GM12801 (cell line): ENCODE results near the gene TSPAN11.

ENCODE experiments used
- TF ChIP-seq, protein P1 (sequence below): IDR thresholded peaks from one replicate; pipeline ENCODE4 v1.5.1; 2011; ENCODE audit warnings: control low read depth; ENCODE audit not compliant: insufficient read length; ENCODE audit errors: extremely low read depth

TSPAN11 gene

GRCh38 chr12:31035967-31036665 is 109.6 kb downstream of the TSPAN11 start:
- TF ChIP-seq, protein P1, sequence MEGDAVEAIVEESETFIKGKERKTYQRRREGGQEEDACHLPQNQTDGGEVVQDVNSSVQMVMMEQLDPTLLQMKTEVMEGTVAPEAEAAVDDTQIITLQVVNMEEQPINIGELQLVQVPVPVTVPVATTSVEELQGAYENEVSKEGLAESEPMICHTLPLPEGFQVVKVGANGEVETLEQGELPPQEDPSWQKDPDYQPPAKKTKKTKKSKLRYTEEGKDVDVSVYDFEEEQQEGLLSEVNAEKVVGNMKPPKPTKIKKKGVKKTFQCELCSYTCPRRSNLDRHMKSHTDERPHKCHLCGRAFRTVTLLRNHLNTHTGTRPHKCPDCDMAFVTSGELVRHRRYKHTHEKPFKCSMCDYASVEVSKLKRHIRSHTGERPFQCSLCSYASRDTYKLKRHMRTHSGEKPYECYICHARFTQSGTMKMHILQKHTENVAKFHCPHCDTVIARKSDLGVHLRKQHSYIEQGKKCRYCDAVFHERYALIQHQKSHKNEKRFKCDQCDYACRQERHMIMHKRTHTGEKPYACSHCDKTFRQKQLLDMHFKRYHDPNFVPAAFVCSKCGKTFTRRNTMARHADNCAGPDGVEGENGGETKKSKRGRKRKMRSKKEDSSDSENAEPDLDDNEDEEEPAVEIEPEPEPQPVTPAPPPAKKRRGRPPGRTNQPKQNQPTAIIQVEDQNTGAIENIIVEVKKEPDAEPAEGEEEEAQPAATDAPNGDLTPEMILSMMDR = no peak

DNA sequence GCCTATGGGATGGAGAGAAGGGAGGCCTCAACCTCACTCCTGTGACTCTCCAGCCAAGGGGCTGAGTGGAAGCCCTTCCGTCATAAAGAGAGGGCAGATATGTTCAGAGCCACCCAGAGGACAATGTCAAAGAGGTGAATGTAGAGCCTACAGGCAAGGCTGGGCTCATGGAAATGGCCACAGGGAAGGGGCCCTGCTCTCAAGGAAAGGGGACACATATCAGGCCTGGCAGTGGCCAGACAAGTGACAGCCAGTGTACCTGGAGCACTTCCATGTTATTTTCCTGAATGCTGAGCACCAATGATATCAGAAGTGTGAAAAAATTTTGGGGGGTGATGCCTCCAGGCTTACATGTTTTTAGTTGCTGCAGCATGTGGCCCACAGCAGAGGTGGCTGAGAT is 110.5 kb downstream of the TSPAN11 start:
- TF ChIP-seq, protein P1 = no peak

DNA sequence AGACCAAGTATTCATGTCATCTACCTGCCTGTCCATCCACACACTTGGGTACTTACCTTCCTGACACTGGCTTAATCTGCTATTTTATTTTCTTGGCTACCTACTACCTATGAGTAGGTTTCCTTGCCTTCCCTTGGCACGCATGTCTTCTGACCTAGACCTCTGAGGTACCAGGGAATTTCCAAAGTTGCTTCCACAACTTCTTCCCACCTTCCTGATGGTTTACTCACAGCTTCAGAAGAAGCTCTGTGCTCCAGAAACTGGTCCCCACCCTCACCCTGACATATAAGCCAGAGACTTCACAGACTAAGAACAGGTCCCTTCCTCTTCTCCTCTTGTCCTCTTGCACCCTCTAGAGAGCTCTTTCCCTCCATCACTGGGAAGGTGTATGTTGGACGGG is 111.4 kb downstream of the TSPAN11 start:
- TF ChIP-seq, protein P1 = no peak

DNA sequence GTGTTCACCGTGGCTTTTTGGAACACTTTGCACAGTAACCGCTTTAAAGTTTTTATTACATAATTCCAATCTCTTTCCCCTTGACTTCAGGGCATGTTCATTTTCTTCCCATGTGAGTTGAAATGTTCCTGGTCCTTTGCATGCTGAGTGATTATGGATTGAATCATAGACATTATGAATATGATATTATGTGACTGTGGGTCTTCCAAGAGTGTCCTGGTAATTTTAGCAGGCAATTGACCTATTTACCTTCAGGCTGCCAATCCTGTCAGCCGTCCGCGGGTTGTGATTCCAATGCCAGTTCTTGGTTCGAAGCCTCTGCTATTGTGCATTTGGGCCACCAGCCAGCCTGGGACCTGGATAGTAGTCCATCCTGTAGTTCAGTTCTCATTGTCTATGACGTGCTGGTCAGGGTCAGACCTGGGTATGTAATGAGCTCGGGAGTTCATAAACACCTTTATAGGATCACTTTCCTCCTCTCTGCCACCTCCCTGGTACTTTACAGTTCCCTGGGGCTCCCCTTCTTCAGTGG is 114.6 kb downstream of the TSPAN11 start:
- TF ChIP-seq, protein P1 = no peak
